ENCODE results near the gene XPO6.
"Not testable (repeated sequence)": the region's sequence is repeated elsewhere in the genome, so short reads cannot be mapped to it uniquely, and the experiment has no call there.

Gene XPO6, protein sequence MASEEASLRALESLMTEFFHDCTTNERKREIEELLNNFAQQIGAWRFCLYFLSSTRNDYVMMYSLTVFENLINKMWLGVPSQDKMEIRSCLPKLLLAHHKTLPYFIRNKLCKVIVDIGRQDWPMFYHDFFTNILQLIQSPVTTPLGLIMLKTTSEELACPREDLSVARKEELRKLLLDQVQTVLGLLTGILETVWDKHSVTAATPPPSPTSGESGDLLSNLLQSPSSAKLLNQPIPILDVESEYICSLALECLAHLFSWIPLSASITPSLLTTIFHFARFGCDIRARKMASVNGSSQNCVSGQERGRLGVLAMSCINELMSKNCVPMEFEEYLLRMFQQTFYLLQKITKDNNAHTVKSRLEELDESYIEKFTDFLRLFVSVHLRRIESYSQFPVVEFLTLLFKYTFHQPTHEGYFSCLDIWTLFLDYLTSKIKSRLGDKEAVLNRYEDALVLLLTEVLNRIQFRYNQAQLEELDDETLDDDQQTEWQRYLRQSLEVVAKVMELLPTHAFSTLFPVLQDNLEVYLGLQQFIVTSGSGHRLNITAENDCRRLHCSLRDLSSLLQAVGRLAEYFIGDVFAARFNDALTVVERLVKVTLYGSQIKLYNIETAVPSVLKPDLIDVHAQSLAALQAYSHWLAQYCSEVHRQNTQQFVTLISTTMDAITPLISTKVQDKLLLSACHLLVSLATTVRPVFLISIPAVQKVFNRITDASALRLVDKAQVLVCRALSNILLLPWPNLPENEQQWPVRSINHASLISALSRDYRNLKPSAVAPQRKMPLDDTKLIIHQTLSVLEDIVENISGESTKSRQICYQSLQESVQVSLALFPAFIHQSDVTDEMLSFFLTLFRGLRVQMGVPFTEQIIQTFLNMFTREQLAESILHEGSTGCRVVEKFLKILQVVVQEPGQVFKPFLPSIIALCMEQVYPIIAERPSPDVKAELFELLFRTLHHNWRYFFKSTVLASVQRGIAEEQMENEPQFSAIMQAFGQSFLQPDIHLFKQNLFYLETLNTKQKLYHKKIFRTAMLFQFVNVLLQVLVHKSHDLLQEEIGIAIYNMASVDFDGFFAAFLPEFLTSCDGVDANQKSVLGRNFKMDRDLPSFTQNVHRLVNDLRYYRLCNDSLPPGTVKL
- 274 to 337 (median 293) reads per million in 9 experiments for total RNA-seq

DNA sequence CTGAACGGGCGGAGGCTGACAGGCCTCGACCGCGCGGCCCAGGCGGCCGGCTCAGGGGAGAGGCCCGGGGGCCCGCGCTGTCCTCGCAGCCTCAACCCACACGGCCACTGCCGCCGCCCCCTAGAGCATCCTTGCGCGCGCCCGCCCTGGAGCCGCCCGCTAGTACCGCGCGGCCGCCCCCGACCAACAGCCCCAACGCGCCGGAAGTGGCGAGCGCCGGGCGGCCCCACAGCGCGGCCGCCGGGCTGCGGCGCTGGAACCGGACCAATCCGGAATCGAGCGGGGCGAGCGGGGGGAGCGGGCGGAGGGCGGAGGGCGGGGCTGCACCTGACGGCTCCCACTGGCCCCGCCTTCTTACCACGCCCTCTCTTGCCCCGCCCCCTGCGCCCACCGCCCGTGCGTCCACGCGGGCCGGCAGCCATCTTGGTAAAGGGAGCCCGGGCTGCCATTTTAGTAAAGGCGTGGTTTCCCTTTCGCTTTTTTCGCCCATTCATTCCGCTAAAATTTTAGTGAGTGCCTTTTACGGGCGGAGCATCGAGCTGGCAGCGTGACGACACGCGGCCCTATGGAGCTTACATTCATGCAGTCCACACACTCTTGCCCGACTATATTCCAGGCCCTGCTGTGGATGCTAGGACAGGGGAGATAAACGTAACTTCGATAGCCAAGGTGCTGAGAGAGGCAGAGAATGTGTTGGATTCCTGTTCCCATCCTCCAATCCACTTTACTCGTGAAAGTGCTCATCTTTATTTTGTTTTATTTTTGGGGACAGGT lies at the start of gene XPO6:
Gene XPO6 (minus strand): TSS at position 208 of the 774 bp plus-strand sequence. CDS start 597 bp downstream, outside the sequence.
- H3K36me3 Mint-ChIP-seq (ENCODE audit: insufficient read depth): peaks cover 30% of the 10 kb centered on the region
- H3K4me3 Mint-ChIP-seq: peak within 1 kb of the TSS; percentile 81 to 87
- peaks cover 0 to 2% of the 10 kb centered on the region in 2 donors for H3K9me3 Mint-ChIP-seq
- DNase-seq (peak; percentile 99), ATAC-seq (replicated peaks) (peak; percentile 87)
- peaks cover 28 to 38% of the 10 kb centered on the region in 2 donors for H3K4me1 Mint-ChIP-seq (ENCODE audit: low read depth in 2 of 2)
- H3K27ac Mint-ChIP-seq: peak within 1 kb of the TSS; percentile 75 to 80
- H3K27me3 Mint-ChIP-seq: no peaks in the 10 kb centered on the region

DNA sequence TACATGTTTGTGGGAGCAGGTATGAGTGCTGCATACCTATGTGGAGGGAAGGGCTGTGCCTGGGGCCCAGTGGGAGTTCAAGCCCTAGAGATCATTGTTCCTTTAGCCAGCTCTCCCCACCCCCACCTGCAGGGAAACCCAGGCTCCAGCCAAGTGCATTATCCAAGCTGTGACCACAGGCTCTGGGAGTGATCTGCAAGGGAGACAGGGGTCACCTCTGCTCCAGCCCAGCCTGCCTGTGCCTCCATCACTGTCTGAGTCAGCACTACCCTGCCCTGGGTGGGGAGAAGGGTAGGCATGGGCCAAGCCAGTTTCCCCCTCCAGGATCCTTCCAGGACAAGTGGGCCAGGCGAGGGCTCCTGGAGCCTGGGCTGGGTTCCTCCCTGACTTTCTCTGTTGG lies 48.4 kb upstream of the XPO6 start:
- no peak for ATAC-seq (replicated peaks)
- Mint-ChIP-seq H3K27me3 (peaks cover 29 to 70% of the 10 kb centered on the region in 2 donors), H3K36me3 (ENCODE audit: insufficient read depth) (no peaks in the 10 kb centered on the region), H3K4me3 (no peak overlapping the region), H3K9me3 (no peaks in the 10 kb centered on the region), H3K27ac (peak overlapping the region; percentile 6 to 10), H3K4me1 (ENCODE audit: low read depth in 2 of 2) (peaks cover 9% of the 10 kb centered on the region in 2 donors)
- DNase-seq: no peak

DNA sequence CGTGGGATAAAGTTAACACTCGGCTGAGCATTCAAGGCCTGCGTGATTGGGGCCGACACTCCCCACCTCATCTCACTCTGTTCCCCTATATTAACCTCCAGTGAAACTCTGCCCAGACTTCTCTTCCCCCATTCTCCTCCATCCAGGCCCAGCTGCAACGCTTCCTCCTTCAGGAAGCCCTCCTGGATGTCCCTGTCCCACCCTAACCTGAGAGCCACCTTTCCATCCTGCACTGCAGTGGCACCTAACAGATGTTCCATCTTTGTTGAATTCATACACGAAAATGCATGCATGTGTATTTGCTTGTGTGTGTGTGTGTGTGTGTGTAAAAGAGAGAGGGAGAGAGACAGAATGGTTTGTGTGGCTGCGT lies 48.0 kb upstream of the XPO6 start:
- H3K36me3 Mint-ChIP-seq (ENCODE audit: insufficient read depth): no peaks in the 10 kb centered on the region
- peaks cover 26 to 66% of the 10 kb centered on the region in 2 donors for H3K27me3 Mint-ChIP-seq
- peaks cover 9% of the 10 kb centered on the region in 2 donors for H3K4me1 Mint-ChIP-seq (ENCODE audit: low read depth in 2 of 2)
- peak overlapping the region in 1 of 2 donors; percentile 36 for H3K4me3 Mint-ChIP-seq
- no peaks in the 10 kb centered on the region for H3K9me3 Mint-ChIP-seq
- ATAC-seq (replicated peaks) (no peak), DNase-seq (no peak)
- peak overlapping the region; percentile 6 to 10 for H3K27ac Mint-ChIP-seq

DNA sequence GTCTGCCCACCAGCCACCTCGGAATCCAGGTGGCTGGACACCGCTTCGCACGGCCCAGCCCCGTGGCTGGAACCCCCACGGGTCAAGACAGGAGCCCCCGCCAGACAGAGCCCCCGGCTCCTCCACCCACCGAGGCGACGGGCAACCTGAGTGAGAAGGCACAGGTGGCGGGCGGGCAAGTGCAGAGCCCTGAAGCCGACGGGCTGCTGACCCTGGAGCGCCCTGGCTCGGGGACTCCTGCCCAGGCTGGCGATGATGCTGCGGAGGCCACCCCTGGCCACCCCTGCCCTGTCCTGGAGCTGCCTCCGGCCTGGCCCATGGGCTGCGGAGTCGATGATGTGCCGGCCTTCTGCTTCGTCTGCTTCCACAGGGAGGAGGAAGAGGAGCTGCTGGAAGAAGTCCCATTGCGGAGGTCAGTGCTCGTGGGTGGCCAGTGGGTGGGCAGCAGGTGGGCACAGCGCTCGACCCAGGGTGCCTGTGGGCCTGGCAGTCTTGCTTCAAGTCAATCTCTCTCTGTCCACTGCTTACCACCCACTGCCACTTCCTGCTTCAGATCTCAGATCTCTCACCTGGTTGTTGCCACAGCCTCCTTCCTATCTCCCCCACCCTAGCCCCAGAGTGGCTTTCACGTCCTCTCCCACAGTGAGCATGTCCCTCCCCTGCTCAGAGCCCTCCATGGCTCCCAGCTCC lies 47.5 kb upstream of the XPO6 start:
- no peak for DNase-seq
- peak overlapping the region in 1 of 2 donors; percentile 36 for H3K4me3 Mint-ChIP-seq
- H3K9me3 Mint-ChIP-seq: no peaks in the 10 kb centered on the region
- H3K27ac Mint-ChIP-seq: peak overlapping the region; percentile 6 to 10
- peaks cover 21 to 60% of the 10 kb centered on the region in 2 donors for H3K27me3 Mint-ChIP-seq
- H3K36me3 Mint-ChIP-seq (ENCODE audit: insufficient read depth): no peaks in the 10 kb centered on the region
- peaks cover 9% of the 10 kb centered on the region in 2 donors for H3K4me1 Mint-ChIP-seq (ENCODE audit: low read depth in 2 of 2)
- peak; percentile 58 for ATAC-seq (replicated peaks)

DNA sequence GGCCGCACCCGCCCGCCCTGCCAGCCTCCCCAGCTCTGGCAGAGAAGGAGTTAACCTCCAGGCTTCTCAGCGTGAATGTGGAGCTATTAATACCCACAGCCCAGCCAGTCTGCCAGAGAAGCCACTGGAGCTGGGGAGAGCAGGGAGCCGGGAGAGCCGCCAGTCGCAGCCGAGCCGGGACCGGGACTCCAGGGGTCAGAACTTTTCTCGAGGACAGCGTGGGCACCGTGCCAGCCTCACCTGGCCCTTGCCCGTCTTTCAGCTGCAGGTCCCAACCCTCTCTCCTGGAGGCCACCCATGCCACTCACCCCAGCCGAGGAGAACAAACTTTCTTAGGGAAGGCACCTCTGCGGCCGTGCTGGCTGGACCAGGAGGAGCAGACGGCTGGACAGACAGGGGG lies 46.8 kb upstream of the XPO6 start:
- DNase-seq (no peak), ATAC-seq (replicated peaks) (no peak)
- no peaks in the 10 kb centered on the region for H3K9me3 Mint-ChIP-seq
- H3K4me3 Mint-ChIP-seq: no peak overlapping the region
- no peaks in the 10 kb centered on the region for H3K36me3 Mint-ChIP-seq (ENCODE audit: insufficient read depth)
- H3K4me1 Mint-ChIP-seq (ENCODE audit: low read depth in 2 of 2): peaks cover 9% of the 10 kb centered on the region in 2 donors
- no peak overlapping the region for H3K27ac Mint-ChIP-seq
- peaks cover 14 to 54% of the 10 kb centered on the region in 2 donors for H3K27me3 Mint-ChIP-seq

DNA sequence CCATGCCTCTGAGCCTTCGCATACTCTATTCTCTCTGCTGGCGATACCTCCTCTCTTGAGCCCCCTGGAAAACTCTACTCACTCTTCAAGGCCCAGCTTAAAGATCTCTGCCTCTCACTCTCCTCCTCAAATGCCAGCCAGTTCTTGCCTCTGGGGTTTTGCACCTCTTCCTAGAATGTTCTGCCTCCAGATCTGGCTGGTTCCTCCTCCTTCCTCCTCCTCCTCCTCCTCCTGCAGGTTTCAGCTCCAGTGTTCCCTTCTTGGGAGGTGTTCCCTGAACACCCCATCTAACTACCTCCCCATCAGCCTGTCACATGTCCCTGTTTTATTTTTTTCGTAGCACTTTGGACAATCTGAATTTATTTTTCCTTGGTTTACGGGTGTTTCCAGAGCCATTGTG lies 45.5 kb upstream of the XPO6 start:
- DNase-seq (no peak), ATAC-seq (replicated peaks) (no peak)
- H3K36me3 Mint-ChIP-seq (ENCODE audit: insufficient read depth): no peaks in the 10 kb centered on the region
- H3K4me3 Mint-ChIP-seq: no peak overlapping the region
- H3K27ac Mint-ChIP-seq: peak overlapping the region in 1 of 2 donors; percentile 35
- H3K27me3 Mint-ChIP-seq: peaks cover 8 to 42% of the 10 kb centered on the region in 2 donors
- no peaks in the 10 kb centered on the region for H3K9me3 Mint-ChIP-seq
- H3K4me1 Mint-ChIP-seq (ENCODE audit: low read depth in 2 of 2): peaks cover 9% of the 10 kb centered on the region in 2 donors

DNA sequence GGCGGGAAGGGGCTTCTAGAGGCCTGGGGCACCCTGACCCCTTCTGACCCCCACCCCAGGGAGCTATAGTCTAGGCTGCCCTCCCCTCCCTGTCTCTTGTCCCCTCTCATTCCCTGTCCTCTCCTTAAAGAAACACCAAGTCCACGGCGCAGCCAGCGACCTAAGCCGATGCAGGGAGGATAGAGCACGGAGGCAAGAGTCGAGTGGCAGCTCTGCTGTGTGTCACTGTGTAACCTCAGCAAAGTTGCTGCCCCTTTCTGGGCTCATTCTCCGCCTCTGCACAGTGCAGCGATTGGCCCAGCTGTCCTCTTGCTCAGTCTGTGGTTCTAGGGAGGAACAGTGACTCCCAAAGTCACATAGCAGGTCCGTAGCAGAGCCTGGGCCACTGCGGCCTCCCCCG lies 44.1 kb upstream of the XPO6 start:
- peaks cover 4 to 28% of the 10 kb centered on the region in 2 donors for H3K27me3 Mint-ChIP-seq
- no peaks in the 10 kb centered on the region for H3K9me3 Mint-ChIP-seq
- peaks cover 9% of the 10 kb centered on the region in 2 donors for H3K4me1 Mint-ChIP-seq (ENCODE audit: low read depth in 2 of 2)
- H3K36me3 Mint-ChIP-seq (ENCODE audit: insufficient read depth): no peaks in the 10 kb centered on the region
- ATAC-seq (replicated peaks) (no peak), DNase-seq (no peak)
- no peak overlapping the region for H3K27ac Mint-ChIP-seq
- H3K4me3 Mint-ChIP-seq: no peak overlapping the region

DNA sequence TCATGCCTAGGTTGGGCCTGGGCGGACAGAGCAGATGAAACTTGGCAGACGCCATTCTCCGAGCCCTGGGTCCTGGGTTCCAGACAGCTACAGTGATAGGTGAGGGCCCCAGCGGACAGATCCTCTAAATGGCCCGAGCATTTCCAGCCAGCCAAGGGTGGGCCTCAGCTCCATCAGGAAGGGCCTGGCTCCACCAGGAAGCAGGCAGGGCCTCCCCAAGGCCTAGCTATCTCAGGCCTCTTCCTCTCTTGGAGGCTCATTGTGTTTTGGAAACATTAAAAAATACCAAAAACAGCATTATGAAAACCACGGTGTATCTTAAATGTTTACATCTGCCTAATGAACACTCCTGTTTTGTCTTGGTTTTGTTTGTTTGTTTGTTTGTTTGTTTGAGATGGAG lies 42.4 kb upstream of the XPO6 start:
- no peak for DNase-seq
- Mint-ChIP-seq H3K36me3 (ENCODE audit: insufficient read depth) (no peaks in the 10 kb centered on the region), H3K9me3 (no peaks in the 10 kb centered on the region), H3K4me3 (no peak overlapping the region), H3K4me1 (ENCODE audit: low read depth in 2 of 2) (no peaks in the 10 kb centered on the region), H3K27ac (no peak overlapping the region), H3K27me3 (peaks cover 0 to 20% of the 10 kb centered on the region in 2 donors)
- ATAC-seq (replicated peaks): no peak

DNA sequence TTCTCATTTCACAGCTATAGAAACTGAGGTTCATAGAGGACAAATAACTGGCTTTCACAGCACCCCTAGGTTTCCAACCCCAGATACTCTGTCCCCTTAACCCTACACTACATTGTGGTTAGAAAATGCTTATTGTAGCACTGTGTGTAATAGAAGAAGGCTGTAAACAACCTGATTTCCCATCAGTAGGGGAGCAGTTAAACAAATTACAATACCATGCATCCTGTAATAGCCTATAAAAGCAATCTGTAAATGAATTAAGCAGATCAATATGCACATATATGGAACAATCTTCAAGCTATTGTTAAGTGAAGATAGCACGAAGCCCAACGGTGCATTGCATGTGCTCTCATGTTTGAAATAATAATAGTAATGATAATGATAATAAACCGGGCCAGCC lies 39.2 kb upstream of the XPO6 start:
- H3K27ac Mint-ChIP-seq: no peak overlapping the region
- no peaks in the 10 kb centered on the region for H3K4me1 Mint-ChIP-seq (ENCODE audit: low read depth in 2 of 2)
- H3K4me3 Mint-ChIP-seq: no peak overlapping the region
- peaks cover 0 to 9% of the 10 kb centered on the region in 2 donors for H3K27me3 Mint-ChIP-seq
- ATAC-seq (replicated peaks): no peak
- no peaks in the 10 kb centered on the region for H3K36me3 Mint-ChIP-seq (ENCODE audit: insufficient read depth)
- no peak for DNase-seq
- H3K9me3 Mint-ChIP-seq: no peaks in the 10 kb centered on the region

DNA sequence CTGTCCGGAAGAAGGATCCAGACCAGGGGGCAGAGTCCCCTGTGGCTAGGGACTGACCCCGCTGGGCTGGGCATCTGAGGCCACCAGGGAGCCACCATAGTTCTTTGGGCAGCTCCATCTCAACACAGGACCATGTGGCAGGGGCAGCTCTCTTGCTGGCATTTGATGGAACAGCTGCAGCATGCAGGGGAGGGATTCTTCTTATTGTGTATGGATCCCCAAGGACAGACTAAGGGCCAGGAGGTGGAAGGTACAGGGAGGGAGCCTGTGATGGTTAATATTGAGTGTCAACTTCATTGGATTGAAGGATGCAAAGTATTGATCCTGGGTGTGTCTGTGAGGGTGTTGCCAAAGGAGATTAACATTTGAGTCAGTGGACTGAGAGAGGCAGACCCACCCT lies 37.7 kb upstream of the XPO6 start:
- H3K4me3 Mint-ChIP-seq; H3K27ac Mint-ChIP-seq; ATAC-seq (replicated peaks); H3K4me1 Mint-ChIP-seq (ENCODE audit: low read depth in 2 of 2); H3K36me3 Mint-ChIP-seq (ENCODE audit: insufficient read depth); H3K9me3 Mint-ChIP-seq; DNase-seq: not testable (repeated sequence)
- peaks cover 0 to 18% of the 10 kb centered on the region in 2 donors for H3K27me3 Mint-ChIP-seq

DNA sequence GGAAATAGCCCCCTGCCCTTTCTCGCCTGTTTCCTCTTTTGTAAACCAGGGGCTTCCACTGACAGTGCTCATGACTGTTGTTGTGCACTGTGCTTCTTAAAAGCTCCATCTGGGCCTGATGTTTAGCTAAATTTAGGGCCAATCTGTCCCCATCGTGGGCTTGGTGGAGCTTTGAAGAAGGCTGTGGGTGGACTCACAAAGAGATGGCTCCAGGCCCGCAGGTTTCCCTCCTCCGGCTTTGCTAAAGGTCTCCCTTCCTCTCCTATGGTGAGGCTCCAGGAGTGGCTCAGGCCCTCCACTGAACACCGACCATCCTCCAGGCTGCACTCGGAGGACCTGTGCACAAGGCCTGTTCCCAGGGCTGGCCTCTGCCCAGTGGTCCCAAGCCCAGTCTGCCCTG lies 30.2 kb upstream of the XPO6 start:
- peaks cover 0 to 12% of the 10 kb centered on the region in 2 donors for H3K27me3 Mint-ChIP-seq
- H3K36me3 Mint-ChIP-seq (ENCODE audit: insufficient read depth): peaks cover 4% of the 10 kb centered on the region
- no peak overlapping the region for H3K4me3 Mint-ChIP-seq
- no peak for ATAC-seq (replicated peaks)
- no peaks in the 10 kb centered on the region for H3K4me1 Mint-ChIP-seq (ENCODE audit: low read depth in 2 of 2)
- no peak for DNase-seq
- H3K9me3 Mint-ChIP-seq: no peaks in the 10 kb centered on the region
- H3K27ac Mint-ChIP-seq: no peak overlapping the region

DNA sequence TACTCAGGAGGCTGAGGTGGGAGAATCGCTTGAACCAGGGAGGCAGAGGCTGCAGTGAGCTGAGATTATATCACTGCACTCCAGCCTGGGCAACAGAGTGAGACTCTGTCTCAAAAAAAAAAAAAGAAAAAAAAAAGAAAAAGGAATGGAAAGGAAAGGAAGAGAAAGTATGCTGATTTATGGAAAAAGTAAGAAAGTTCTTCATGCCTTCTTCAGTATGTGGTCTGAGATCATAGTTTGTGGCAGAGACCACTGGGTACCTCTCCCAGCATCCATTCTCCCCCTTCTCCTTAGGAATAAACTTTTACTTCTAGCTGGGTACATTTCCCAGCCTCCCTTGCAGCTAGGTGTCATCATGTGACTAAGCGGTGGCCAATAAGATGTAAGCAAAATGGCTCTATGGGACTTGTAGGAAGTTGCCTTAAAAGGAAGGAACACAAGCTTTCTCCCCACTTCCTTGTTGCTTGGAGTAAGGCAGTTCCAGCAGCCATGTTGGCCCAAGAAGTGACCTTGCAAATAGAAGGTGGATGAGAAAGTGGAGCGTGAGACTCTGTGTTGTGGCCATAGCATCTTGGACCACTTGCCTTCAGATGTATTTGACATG lies 26.1 kb upstream of the XPO6 start:
- H3K9me3 Mint-ChIP-seq: no peaks in the 10 kb centered on the region
- DNase-seq: no peak
- no peak for ATAC-seq (replicated peaks)
- peaks cover 4% of the 10 kb centered on the region for H3K36me3 Mint-ChIP-seq (ENCODE audit: insufficient read depth)
- no peak overlapping the region for H3K27ac Mint-ChIP-seq
- no peak overlapping the region for H3K4me3 Mint-ChIP-seq
- H3K27me3 Mint-ChIP-seq: peaks cover 0 to 9% of the 10 kb centered on the region in 2 donors
- no peaks in the 10 kb centered on the region for H3K4me1 Mint-ChIP-seq (ENCODE audit: low read depth in 2 of 2)
